Endothelial cell of umbilical vein (primary cell): ENCODE data around the gene TADA2B. TPM values are rescaled to one million over a fixed set of nuclear protein-coding genes. Genes with fewer than 3 reads are reported as not detected.

Experiments
- BruUV-seq: library from RNA; stranded (reverse); fragments of 400-500 nt; replicated peaks from 2 replicates; lab custom pipeline; 2021; lab: Mats Ljungman, UMichigan
- CTCF ChIA-PET: fragments of 300-600, 350-600 bp; sonication (Branson Sonifier 250); formaldehyde crosslinking; loops from one replicate; lab custom pipeline; 2021; ENCODE audit warnings: antibody characterized with exemption, inconsistent platforms; lab: Charles Lee
- POLR2A ChIA-PET: fragments of 300-600, 350-600 bp; sonication (Branson Sonifier 250); formaldehyde crosslinking; loops from one replicate; lab custom pipeline; 2021; ENCODE audit warnings: antibody characterized with exemption, inconsistent platforms; lab: Charles Lee
- DNase-seq: peaks from one replicate; pipeline ENCODE4 v3.0.0-alpha.2; 2011; ENCODE audit warnings: low read depth, low spot score
- FAIRE-seq: peaks from 2 replicates; lab custom pipeline; 2011; peaks lifted over from hg19 to GRCh38; lab: Jason Lieb, UNC
- H2AFZ ChIP-seq: 2 replicates; pipeline ENCODE4 v1.6.0; 2012; ENCODE audit warnings: low read depth, low read length, control low read depth, inconsistent platforms
- H3K27ac ChIP-seq: 2 replicates; pipeline ENCODE4 v1.5.1; 2011; ENCODE audit warnings: low read depth, mild to moderate bottlenecking, control low read depth, low read length, moderate library complexity; ENCODE audit not compliant: insufficient read depth
- H3K27me3 ChIP-seq, 2 experiments: 2 replicates each; pipeline versions ENCODE4 v1.6.0 to v1.6.1; 2011; ENCODE audit warnings: low read length in 2 of 2, mixed read lengths in 1 of 2; ENCODE audit not compliant: control insufficient read depth in 2 of 2, insufficient read depth in 2 of 2
- H3K36me3 ChIP-seq, 2 experiments: 2 replicates in 1 of 2; 3 replicates in 1 of 2; pipeline ENCODE4 v1.5.1; 2011; ENCODE audit warnings: low read length in 2 of 2, mild to moderate bottlenecking in 1 of 2, moderate library complexity in 1 of 2; ENCODE audit not compliant: control insufficient read depth in 2 of 2, insufficient read depth in 2 of 2; ENCODE audit errors: extremely low read depth in 1 of 2
- H3K4me1 ChIP-seq: 3 replicates; pipeline ENCODE4 v1.5.1; 2011; ENCODE audit warnings: mild to moderate bottlenecking, low read length; ENCODE audit not compliant: control insufficient read depth, insufficient read depth; ENCODE audit errors: extremely low read depth
- H3K4me2 ChIP-seq: 2 replicates; pipeline ENCODE4 v1.6.1; 2011; ENCODE audit warnings: low read length, control low read depth, mixed read lengths; ENCODE audit not compliant: insufficient read depth
- H3K4me3 ChIP-seq, 3 experiments: fragments of 200-600 bp in 1 of 3; sonication (generic), shearing (Covaris generic) in 1 of 3; replicated peaks in 1 of 3; 2 replicates each; pipeline ENCODE4 v1.5.1; 2011 to 2016; ENCODE audit warnings: control low read depth in 3 of 3, low read length in 3 of 3, mild to moderate bottlenecking in 2 of 3, inconsistent platforms in 1 of 3, low read depth in 1 of 3, moderate library complexity in 1 of 3; ENCODE audit not compliant: insufficient read depth in 1 of 3
- H3K79me2 ChIP-seq: 2 replicates; pipeline ENCODE4 v1.6.0; 2012; ENCODE audit warnings: low read length, inconsistent platforms; ENCODE audit not compliant: control insufficient read depth, insufficient read depth
- H3K9ac ChIP-seq: replicated peaks from 2 replicates; pipeline ENCODE3; 2011; ENCODE audit warnings: low read length, control low read depth; ENCODE audit not compliant: insufficient read depth; ENCODE audit errors: extremely low read depth
- H3K9me1 ChIP-seq: replicated peaks from 3 replicates; pipeline ENCODE4 v1.6.0; 2011; ENCODE audit warnings: mild to moderate bottlenecking, low read length; ENCODE audit not compliant: control insufficient read depth, insufficient read depth; ENCODE audit errors: extremely low read depth
- H3K9me3 ChIP-seq: replicated peaks from 2 replicates; pipeline ENCODE4 v1.5.1; 2012; ENCODE audit warnings: low read length, inconsistent platforms; ENCODE audit not compliant: control insufficient read depth, insufficient read depth
- H4K20me1 ChIP-seq: replicated peaks from 2 replicates; pipeline ENCODE3; 2011; ENCODE audit warnings: mild to moderate bottlenecking, low read length; ENCODE audit not compliant: control insufficient read depth, insufficient read depth; ENCODE audit errors: extremely low read depth
- CTCF ChIP-seq, 2 donors: IDR thresholded peaks; 1 replicate in 1 of 2; 2 replicates in 1 of 2; pipeline ENCODE4 v1.5.1; 2011; ENCODE audit warnings: low read length in 2 of 2, mild to moderate bottlenecking in 2 of 2, moderate library complexity in 2 of 2, control low read depth in 1 of 2, inconsistent platforms in 1 of 2, low read depth in 1 of 2; ENCODE audit not compliant: insufficient read depth in 1 of 2; ENCODE audit errors: extremely low read depth in 1 of 2
- EZH2 ChIP-seq: IDR thresholded peaks from 2 replicates; pipeline ENCODE4 v1.6.1; 2012; ENCODE audit warnings: borderline replicate concordance, low read depth, mild to moderate bottlenecking, moderate library complexity, low read length, inconsistent platforms; ENCODE audit not compliant: severe bottlenecking
- FOS ChIP-seq: IDR thresholded peaks from 2 replicates; pipeline ENCODE4 v1.6.1; 2011; ENCODE audit warnings: mild to moderate bottlenecking, low read length, moderate library complexity, borderline replicate concordance; ENCODE audit not compliant: insufficient read depth
- GATA2 ChIP-seq: IDR thresholded peaks from 2 replicates; pipeline ENCODE4 v1.7.0; 2011; ENCODE audit warnings: low read depth, mild to moderate bottlenecking, moderate library complexity, mixed read lengths, low read length; ENCODE audit not compliant: insufficient read length, insufficient read depth
- JUN ChIP-seq: IDR thresholded peaks from 2 replicates; pipeline ENCODE4 v1.6.1; 2011; ENCODE audit warnings: borderline replicate concordance, low read depth; ENCODE audit not compliant: insufficient read length, insufficient read depth
- MAX ChIP-seq: IDR thresholded peaks from 2 replicates; pipeline ENCODE4 v1.6.1; 2011; ENCODE audit not compliant: insufficient read depth, insufficient read length
- MYC ChIP-seq: IDR thresholded peaks from one replicate; pipeline ENCODE4 v1.6.1; 2011; ENCODE audit warnings: mild to moderate bottlenecking, low read depth, low read length
- POLR2A ChIP-seq: IDR thresholded peaks from 2 replicates; pipeline ENCODE4 v1.6.1; 2012; ENCODE audit warnings: low read depth, mild to moderate bottlenecking, control low read depth, low read length
- POLR2AphosphoS5 ChIP-seq: IDR thresholded peaks from 2 replicates; pipeline ENCODE4 v1.6.1; 2012; ENCODE audit warnings: low read depth, mild to moderate bottlenecking, control low read depth, low read length, moderate library complexity; ENCODE audit not compliant: insufficient read depth
- dilution Hi-C: fragments of 300-500 bp; cut with MboI; formaldehyde crosslinking; loops from one replicate; pipeline ENCODE4 v1.15.0; 2019; ENCODE audit warnings: low sequenced_read_pairs; ENCODE audit not compliant: extremely low pct_ligation_motif_present
- intact Hi-C: fragments of 100-400 bp; cut with micrococcal nuclease; formaldehyde crosslinking; loops from one replicate; pipeline ENCODE4 v1.10.0; 2022
- polyA plus RNA-seq, 4 experiments: library from polyadenylated mRNA; depleted of rRNA in 3 of 4; stranded (reverse) in 3 of 4; unstranded in 1 of 4; fragments of >200 nt; gene quantifications; 2 replicates each; pipeline versions ENCODE4 v1.2.1 to v1.2.3, GENCODE V29; 2011 to 2012; ENCODE audit warnings: missing spikeins in 1 of 4
- total RNA-seq: library from RNA; stranded (reverse); gene quantifications from 2 replicates; pipeline ENCODE4 v1.2.3, GENCODE V29; 2021

TADA2B gene
- total and polyA plus RNA-seq, 2 donors (not counting 3 experiments of a cell fraction or from before 2014, with no cell fraction given) = 5.5 to 11.5 TPM

GRCh38 chr4:7023901-7024300 lies 19.3 kb upstream of the TADA2B start:
- Histone ChIP-seq H3K9me3 (no peaks in the 10 kb centered on the region), H3K4me3 (no peak overlapping the region), H3K4me1 (no peaks in the 10 kb centered on the region), H4K20me1 (no peaks in the 10 kb centered on the region), H3K27ac (no peak overlapping the region), H3K4me2 (no peak overlapping the region), H2AFZ (no peak overlapping the region), H3K9ac (no peak overlapping the region), H3K27me3 (no peaks in the 10 kb centered on the region), H3K9me1 (no peaks in the 10 kb centered on the region), H3K36me3 (peaks cover 0 to 17% of the 10 kb centered on the region in 2 experiments), H3K79me2 (no peaks in the 10 kb centered on the region)
- intact Hi-C loops (no loop called here), dilution Hi-C loops (loop anchor here (5.0 kb wide), 1 partner anchor 37 kb away; no protein-coding TSS in a partner anchor)
- CTCF ChIA-PET = no interaction called here
- TF ChIP-seq MAX = no peak
- no peak for TF ChIP-seq POLR2AphosphoS5
- no peak for TF ChIP-seq MYC
- TF ChIP-seq POLR2A = no peak
- TF ChIP-seq GATA2 = no peak
- FAIRE-seq (no peak), DNase-seq (no peak)
- POLR2A ChIA-PET = no interaction called here
- no TSS peak for BruUV-seq

- Histone ChIP-seq H3K4me3 (no peak overlapping the region), H3K27ac (no peak overlapping the region), H3K9ac (no peak overlapping the region), H4K20me1 (no peaks in the 10 kb centered on the region), H3K27me3 (no peaks in the 10 kb centered on the region), H3K4me1 (no peaks in the 10 kb centered on the region), H3K4me2 (no peak overlapping the region), H3K9me1 (no peaks in the 10 kb centered on the region), H3K79me2 (no peaks in the 10 kb centered on the region), H2AFZ (no peak overlapping the region), H3K9me3 (no peaks in the 10 kb centered on the region), H3K36me3 (peaks cover 0 to 17% of the 10 kb centered on the region in 2 experiments)
- intact Hi-C loops = no loop called here
- ChIA-PET POLR2A (no interaction called here), CTCF (no interaction called here)
- no peak for TF ChIP-seq POLR2A
- no peak for TF ChIP-seq MYC
- TF ChIP-seq MAX = no peak
- TF ChIP-seq EZH2 = no peak
- no peak for TF ChIP-seq JUN
- no peak for TF ChIP-seq FOS
- TF ChIP-seq CTCF (IDR thresholded peaks at IDR 0.05; ENCODE audit: extremely low read depth in 1 of 2, insufficient read depth in 1 of 2, low read depth in 1 of 2, low read length in 2 of 2) = no peak
- no peak for TF ChIP-seq GATA2
- dilution Hi-C loops = loop anchor here (5.0 kb wide), 1 partner anchor 37 kb away; no protein-coding TSS in a partner anchor
- FAIRE-seq (no peak), DNase-seq (no peak)
- BruUV-seq = no TSS peak
These were observed 18.8 kb upstream of the TADA2B start for GRCh38 chr4:7024336-7024890.
